GM12872 (cell line): Measurements from ENCODE around the gene ESPNL.

Source experiments
- TF ChIP-seq, protein P1 (sequence below): IDR thresholded peaks from 3 replicates; pipeline ENCODE4 v1.5.1; 2011; ENCODE audit warnings: low read depth, mild to moderate bottlenecking, low read length, moderate library complexity; ENCODE audit not compliant: insufficient read depth

Gene ESPNL

GRCh38 chr2:238161291-238162051, 61.3 kb downstream of the ESPNL start:
- TF ChIP-seq, protein P1, sequence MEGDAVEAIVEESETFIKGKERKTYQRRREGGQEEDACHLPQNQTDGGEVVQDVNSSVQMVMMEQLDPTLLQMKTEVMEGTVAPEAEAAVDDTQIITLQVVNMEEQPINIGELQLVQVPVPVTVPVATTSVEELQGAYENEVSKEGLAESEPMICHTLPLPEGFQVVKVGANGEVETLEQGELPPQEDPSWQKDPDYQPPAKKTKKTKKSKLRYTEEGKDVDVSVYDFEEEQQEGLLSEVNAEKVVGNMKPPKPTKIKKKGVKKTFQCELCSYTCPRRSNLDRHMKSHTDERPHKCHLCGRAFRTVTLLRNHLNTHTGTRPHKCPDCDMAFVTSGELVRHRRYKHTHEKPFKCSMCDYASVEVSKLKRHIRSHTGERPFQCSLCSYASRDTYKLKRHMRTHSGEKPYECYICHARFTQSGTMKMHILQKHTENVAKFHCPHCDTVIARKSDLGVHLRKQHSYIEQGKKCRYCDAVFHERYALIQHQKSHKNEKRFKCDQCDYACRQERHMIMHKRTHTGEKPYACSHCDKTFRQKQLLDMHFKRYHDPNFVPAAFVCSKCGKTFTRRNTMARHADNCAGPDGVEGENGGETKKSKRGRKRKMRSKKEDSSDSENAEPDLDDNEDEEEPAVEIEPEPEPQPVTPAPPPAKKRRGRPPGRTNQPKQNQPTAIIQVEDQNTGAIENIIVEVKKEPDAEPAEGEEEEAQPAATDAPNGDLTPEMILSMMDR = no peak

DNA sequence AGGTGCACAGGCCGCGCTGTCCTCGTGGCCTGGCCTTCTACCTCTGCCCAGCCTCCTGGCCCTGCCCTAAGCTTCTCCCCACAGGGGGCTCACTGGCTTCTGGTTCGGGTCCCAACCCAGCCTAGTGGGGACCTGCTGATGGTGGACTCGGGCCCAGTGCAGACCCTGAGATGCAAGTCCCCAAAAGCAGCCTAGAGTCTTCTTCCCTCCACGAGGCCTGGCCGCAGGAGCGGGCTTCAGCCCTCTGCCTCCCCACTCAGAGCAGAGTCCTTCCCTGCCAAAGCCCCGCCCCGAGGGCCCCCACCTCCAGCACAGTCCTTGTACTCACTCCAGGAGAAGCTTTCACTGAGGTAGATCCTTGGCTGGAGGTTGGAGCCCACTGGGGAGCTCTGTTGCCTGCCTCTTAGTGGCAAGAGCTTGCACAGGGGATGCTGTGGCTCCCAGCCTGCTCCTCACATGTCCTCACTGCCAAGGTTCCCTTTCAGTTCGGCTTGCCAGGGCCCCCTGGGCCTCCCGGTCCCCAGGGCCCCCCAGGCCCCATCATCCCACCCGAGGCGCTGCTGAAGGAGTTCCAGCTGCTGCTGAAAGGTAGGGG, 62.2 kb downstream of the ESPNL start:
- TF ChIP-seq, protein P1 = no peak

DNA sequence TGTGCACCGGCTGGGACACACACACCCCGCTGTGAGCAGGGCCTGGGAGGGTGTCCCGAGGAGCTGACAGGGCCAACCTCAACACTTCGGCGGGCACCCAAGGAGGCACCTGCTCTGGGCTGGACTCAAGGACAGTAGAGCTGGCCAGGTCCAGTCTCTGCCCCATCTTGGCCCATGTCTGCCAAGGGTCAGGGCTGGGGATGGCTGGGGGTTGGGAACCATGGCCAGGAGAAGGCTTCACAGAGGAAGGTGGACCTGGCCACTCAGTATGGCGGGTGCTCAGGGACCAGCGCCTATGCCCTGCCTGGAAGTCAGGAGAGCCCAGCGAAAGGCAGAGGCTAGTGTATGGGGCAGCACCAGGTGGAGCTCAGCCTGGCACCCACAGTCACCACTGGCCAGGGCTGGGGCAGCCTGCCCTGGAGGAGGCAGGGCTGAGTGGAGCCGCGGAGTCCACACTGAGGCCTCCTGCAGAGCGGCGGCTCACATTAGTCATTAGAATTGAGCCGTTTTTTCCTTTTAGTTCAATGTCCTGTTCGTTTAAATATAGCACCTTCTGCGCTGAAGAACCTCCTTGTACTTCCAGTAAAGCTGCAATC, 62.8 kb downstream of the ESPNL start:
- TF ChIP-seq, protein P1 = no peak

GRCh38 chr2:238163481-238164198, 63.5 kb downstream of the ESPNL start:
- TF ChIP-seq, protein P1 = no peak

GRCh38 chr2:238164906-238165287, 64.8 kb downstream of the ESPNL start:
- TF ChIP-seq, protein P1 = no peak

- TF ChIP-seq, protein P1 = no peak
Observed at GRCh38 chr2:238165288-238165921, 65.3 kb downstream of the ESPNL start.
